Aorta (tissue), 5 donors: ENCODE data around the gene RXFP3. TPM values are rescaled to one million over a fixed set of nuclear protein-coding genes. Genes with fewer than 3 reads are reported as not detected.
"Not testable (repeated sequence)": the region's sequence is repeated elsewhere in the genome, so short reads cannot be mapped to it uniquely, and the experiment has no call there.

Experiments used
- ATAC-seq: fragments of 200-7000 bp; cut with Tn5 transposase; one replicate; pipeline ENCODE4 v1.9.1; 2022; ENCODE audit warnings: moderate library complexity; ENCODE audit not compliant: low FRiP score
- DNase-seq, 2 donors: peaks; one replicate each; pipeline ENCODE4 v3.0.0-alpha.2; 2020
- H3K27ac ChIP-seq, 2 donors: one replicate each; pipeline ENCODE4 v1.5.1; 2013; ENCODE audit warnings: low read length in 2 of 2, mild to moderate bottlenecking in 2 of 2, moderate library complexity in 2 of 2, control low read depth in 1 of 2, inconsistent platforms in 1 of 2, low read depth in 1 of 2
- H3K27me3 ChIP-seq, 2 donors: one replicate each; pipeline ENCODE4 v1.6.1; 2013; ENCODE audit warnings: control low read depth in 1 of 2, low read length in 1 of 2, mild to moderate bottlenecking in 1 of 2, moderate library complexity in 1 of 2; ENCODE audit not compliant: insufficient read depth in 2 of 2, control insufficient read depth in 1 of 2
- H3K36me3 ChIP-seq, 2 donors: one replicate each; pipeline ENCODE4 v1.6.1; 2013; ENCODE audit warnings: control low read depth in 1 of 2, low read length in 1 of 2, mild to moderate bottlenecking in 1 of 2; ENCODE audit not compliant: insufficient read depth in 2 of 2, control insufficient read depth in 1 of 2
- H3K4me1 ChIP-seq, 2 donors: one replicate each; pipeline ENCODE4 v1.6.1; 2013; ENCODE audit warnings: low read length in 2 of 2, control low read depth in 1 of 2, mild to moderate bottlenecking in 1 of 2, moderate library complexity in 1 of 2; ENCODE audit not compliant: insufficient read depth in 2 of 2, control insufficient read depth in 1 of 2
- H3K4me3 ChIP-seq, 2 donors: one replicate each; pipeline ENCODE4 v1.5.1; 2013; ENCODE audit warnings: low read length in 2 of 2, control low read depth in 1 of 2, mild to moderate bottlenecking in 1 of 2
- H3K9me3 ChIP-seq: one replicate; pipeline ENCODE4 v1.6.1; 2013; ENCODE audit warnings: mild to moderate bottlenecking, low read length; ENCODE audit not compliant: control insufficient read depth
- WGBS, 2 donors: extraction: QIAGEN DNeasy Blood & Tissue Kit; methylation state at CpG; one replicate each; pipeline ENCODE4 v1.1.7; 2013; 5-methylcytosine and 5-hydroxymethylcytosine counted together
- intact Hi-C, 2 donors: fragments of 100-400 bp; cut with DNase I; formaldehyde crosslinking; loops; one replicate each; pipeline versions ENCODE4 v1.14.2 to v1.15.0; 2022
- polyA plus RNA-seq, 2 donors: library from polyadenylated mRNA; stranded (reverse); fragments of 200-250 nt; gene quantifications; one replicate each; pipeline ENCODE4 v1.2.3, GENCODE V29; 2013
- total RNA-seq, 2 donors: library from RNA; stranded (reverse); fragmentation: NEBNext Ultra II Directional; extraction: Animal tissue kit (Norgen Biotek cat#: 25700); gene quantifications; one replicate each; pipeline ENCODE4 v1.2.1, GENCODE V29; 2021
- donor health status: healthy with polysubstance abuse.
- donor health status: Bipolar disorder and iron deficiency.
- donor health status: DM: no; HTN: no; CAD: no.
- donor health status: DM: no; HTN: no; CAD: no.
- donor health status: DM: yes; HTN: yes; CAD: no.

The RXFP3 gene
- total and polyA plus RNA-seq, 4 donors: not detected

DNA sequence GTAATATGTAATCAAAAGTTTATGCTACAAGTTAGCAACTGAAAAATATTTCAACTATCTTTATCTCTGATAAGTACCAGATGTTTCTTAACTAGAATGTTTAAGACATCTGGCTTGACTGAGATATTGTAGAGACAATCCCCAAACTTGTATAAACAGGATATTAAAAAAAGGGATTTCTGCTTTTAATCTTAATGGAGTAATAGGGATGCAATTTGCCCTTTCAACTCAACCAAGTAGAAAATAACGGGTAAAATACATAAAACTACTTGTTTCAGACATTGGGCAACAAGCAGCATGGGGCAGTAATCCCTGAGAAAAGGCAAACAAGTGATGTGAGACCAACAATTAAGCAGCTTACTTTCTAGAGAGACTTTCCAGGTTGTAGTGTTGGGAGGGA lies 35.0 kb upstream of the RXFP3 start:
- no peak overlapping the region for H3K27ac ChIP-seq
- DNase-seq (no peak), ATAC-seq (no peak)
- H3K4me3 ChIP-seq: no peak overlapping the region
- intact Hi-C loops: no loop called here
- no peaks in the 10 kb centered on the region for H3K4me1 ChIP-seq
- 76 to 83% methylated on average over 1 of the region's 1 CpG for WGBS, 2 donors
- H3K36me3 ChIP-seq: no peaks in the 10 kb centered on the region
- no peaks in the 10 kb centered on the region for H3K27me3 ChIP-seq
- H3K9me3 ChIP-seq: no peaks in the 10 kb centered on the region

DNA sequence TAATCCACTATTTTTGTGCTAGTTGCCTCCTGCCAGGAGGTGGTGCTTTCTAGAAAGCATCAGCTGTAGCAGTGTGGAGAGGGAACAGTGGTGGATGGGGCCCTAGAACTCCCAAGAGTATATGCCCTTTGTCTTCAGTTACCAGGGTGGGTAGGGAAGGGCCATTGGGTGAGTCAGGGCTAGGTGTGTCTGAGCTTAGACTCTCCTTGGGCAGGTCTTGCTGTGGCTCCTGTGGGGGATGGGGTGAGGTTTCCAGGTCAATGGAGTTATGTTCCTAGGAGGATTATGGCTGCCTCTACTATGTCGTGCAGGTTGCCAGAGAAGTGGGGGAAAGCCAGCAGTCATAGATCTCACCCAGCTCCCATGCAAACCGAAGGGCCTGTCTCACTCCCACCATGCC lies 33.1 kb upstream of the RXFP3 start:
- no peaks in the 10 kb centered on the region for H3K4me1 ChIP-seq
- no peak for DNase-seq
- H3K27ac ChIP-seq: no peak overlapping the region
- WGBS, 2 donors: 92% methylated on average over 2 of the region's 2 CpGs
- no peak for ATAC-seq
- H3K4me3 ChIP-seq: no peak overlapping the region
- no peaks in the 10 kb centered on the region for H3K9me3 ChIP-seq
- intact Hi-C loops: no loop called here
- H3K27me3 ChIP-seq: no peaks in the 10 kb centered on the region
- H3K36me3 ChIP-seq: no peaks in the 10 kb centered on the region

DNA sequence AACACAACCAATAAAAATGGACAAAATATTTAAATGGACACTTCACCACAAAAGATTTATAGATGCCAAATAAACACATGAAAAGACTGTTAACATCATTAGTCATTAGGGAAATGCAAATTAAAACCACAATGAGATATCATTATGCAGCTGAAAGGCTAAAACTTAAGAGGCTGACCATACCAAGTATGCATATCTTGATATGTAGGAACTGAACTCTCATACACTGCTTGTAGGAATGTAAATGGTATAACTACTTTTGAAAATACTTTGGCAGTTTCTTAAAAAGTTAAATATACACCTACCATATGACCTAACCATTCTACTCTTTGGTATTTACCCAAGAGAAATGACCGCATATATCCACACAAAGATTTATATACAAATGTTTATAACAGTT lies 30.8 kb upstream of the RXFP3 start:
- no peaks in the 10 kb centered on the region for H3K4me1 ChIP-seq
- no peak overlapping the region for H3K4me3 ChIP-seq
- H3K27me3 ChIP-seq: no peaks in the 10 kb centered on the region
- peaks cover 3% of the 10 kb centered on the region for H3K9me3 ChIP-seq
- no peaks in the 10 kb centered on the region for H3K36me3 ChIP-seq
- intact Hi-C loops: no loop called here
- ATAC-seq (no peak), DNase-seq (no peak)
- 86 to 96% methylated on average over 1 of the region's 1 CpG for WGBS, 2 donors
- no peak overlapping the region for H3K27ac ChIP-seq

DNA sequence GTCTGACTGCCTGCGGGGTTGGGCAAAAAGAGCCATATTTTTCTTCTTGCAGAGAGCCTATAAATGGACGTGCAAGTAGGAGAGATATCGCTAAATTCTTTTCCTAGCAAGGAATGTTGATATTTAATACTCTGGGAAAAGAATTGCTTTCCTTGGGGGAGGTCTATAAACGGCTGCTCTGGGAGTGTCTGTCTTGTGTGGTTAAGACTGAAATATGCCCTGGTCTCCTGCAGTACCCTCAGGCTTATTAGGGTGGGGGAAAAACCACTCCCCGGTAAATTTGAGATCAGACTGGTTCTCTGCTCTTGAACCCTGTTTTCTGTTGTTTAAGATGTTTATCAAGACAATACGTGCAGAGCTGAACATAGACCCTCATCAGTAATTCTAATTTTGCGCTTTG lies 29.9 kb upstream of the RXFP3 start:
- H3K9me3 ChIP-seq, ATAC-seq, H3K36me3 ChIP-seq, H3K27ac ChIP-seq, H3K4me1 ChIP-seq, H3K4me3 ChIP-seq, H3K27me3 ChIP-seq, intact Hi-C loops, DNase-seq: not testable (repeated sequence)
- WGBS, 2 donors: 70 to 73% methylated on average over 7 of the region's 7 CpGs

DNA sequence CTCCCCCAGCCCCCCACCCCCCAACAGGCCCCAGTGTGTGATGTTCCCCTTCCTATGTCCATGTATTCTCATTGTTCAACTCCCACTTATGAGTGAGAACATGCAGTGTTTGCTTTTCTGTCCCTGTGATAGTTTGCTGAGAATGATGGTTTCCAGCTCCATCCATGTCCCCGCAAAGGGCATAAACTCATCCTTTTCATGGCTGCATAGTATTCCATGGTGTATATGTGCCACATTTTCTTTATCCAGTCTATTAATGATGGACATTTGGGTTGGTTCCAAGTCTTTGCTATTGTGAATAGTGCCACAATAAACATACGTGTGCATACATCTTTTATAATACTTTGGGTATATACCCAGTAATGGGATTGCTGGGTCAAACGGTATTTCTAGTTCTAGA lies 21.3 kb upstream of the RXFP3 start:
- not testable (repeated sequence) for H3K27ac ChIP-seq

DNA sequence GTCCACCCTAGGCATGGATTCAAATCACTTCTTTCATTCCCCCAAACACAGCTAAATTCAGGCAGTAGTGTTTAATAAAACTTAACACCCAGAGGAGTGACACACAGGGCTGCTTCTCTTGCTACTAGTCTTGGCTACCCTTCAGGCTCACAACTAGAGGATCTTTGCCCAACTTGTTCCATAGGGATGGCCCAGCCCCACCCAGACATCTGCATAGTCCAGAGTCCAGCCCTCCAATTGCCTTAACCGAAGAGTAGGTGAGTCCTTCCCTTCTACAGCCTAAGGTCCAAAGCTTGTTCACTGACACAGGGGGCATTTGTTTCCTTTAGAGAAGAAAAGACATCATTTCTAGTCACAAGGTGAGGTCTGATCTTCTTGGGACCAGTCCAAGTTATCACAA lies 15.2 kb upstream of the RXFP3 start:
- no peaks in the 10 kb centered on the region for H3K36me3 ChIP-seq
- intact Hi-C loops: no loop called here
- no peaks in the 10 kb centered on the region for H3K27me3 ChIP-seq
- no peak overlapping the region for H3K27ac ChIP-seq
- H3K4me1 ChIP-seq: no peaks in the 10 kb centered on the region
- no peaks in the 10 kb centered on the region for H3K9me3 ChIP-seq
- 92% methylated on average over 1 of the region's 1 CpG for WGBS, 2 donors
- H3K4me3 ChIP-seq: no peak overlapping the region
- ATAC-seq (no peak), DNase-seq (no peak)

More for the DNA sequence above, 21.3 kb upstream of the RXFP3 start:
- intact Hi-C loops, H3K36me3 ChIP-seq, ATAC-seq, H3K4me3 ChIP-seq, H3K27me3 ChIP-seq, H3K4me1 ChIP-seq, H3K9me3 ChIP-seq, DNase-seq: not testable (repeated sequence)
- WGBS, 2 donors: 95 to 99% methylated on average over 3 of the region's 3 CpGs

DNA sequence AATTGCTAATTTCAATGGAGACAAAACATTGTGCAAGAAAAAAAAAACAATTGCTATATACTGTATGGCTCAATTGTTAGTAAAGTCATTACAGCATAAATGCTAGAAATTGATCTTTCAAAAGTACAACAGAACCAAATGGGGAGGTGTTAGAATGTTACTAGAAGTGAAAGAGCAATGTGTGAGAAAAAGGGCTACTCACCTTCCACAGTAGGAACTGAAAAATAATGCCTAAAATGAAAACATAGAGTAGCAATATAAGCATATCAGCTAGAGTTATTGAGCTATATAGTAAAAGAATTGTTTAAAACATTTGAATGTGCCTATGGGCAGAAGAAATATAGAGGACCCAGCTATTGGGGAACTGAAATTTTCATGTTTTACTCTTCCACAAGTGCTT lies 10.9 kb upstream of the RXFP3 start:
- no peak overlapping the region for H3K27ac ChIP-seq
- no peak overlapping the region for H3K4me3 ChIP-seq
- H3K9me3 ChIP-seq: no peaks in the 10 kb centered on the region
- H3K4me1 ChIP-seq: no peaks in the 10 kb centered on the region
- DNase-seq: no peak
- H3K36me3 ChIP-seq: no peaks in the 10 kb centered on the region
- intact Hi-C loops: no loop called here
- no peaks in the 10 kb centered on the region for H3K27me3 ChIP-seq
- no peak for ATAC-seq

DNA sequence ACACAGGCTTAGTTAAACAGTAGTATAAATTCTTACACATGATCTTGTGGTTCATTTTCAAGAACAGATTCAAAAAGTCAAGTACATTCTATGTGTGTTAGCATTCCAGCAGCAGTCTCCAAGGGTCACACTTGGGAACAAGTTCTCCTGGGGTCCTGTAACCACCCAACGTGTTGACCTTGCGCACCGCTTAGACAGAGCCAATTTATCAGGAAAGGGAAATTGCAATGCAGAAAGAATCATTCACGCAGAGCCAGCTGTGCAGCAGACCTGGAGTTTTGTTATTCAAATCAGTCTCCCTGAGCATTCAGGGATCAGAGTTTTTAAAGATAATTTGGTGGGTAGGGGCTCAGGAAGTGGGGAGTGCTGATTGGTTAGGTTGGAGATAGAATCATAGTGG lies 8.5 kb upstream of the RXFP3 start:
- DNase-seq (no peak), ATAC-seq (no peak)
- Histone ChIP-seq H3K27me3 (no peaks in the 10 kb centered on the region), H3K36me3 (no peaks in the 10 kb centered on the region), H3K27ac (no peak overlapping the region), H3K4me3 (no peak overlapping the region), H3K9me3 (no peaks in the 10 kb centered on the region), H3K4me1 (no peaks in the 10 kb centered on the region)
- WGBS, 2 donors: 53 to 55% methylated on average over 4 of the region's 4 CpGs
- intact Hi-C loops: no loop called here

DNA sequence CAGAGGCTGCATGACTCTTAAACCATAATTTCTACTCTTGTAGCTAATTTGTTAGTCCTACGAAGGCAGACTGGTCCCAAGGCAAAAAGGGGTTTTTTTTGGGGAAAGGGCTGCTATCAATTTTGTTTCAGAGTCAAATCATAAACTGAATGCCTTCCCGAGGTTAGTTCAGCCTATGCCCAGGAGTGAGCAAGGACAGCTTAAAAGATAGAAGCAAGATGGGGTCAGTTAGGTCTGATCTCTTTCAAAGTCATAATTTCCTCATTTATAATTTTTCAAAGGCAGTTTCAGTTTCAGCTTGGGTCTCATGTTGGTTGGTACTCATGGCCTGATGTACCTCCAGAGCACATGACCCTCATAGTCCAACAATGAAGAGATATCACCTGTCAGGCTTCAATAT lies 7.9 kb upstream of the RXFP3 start:
- Histone ChIP-seq H3K9me3 (no peaks in the 10 kb centered on the region), H3K4me1 (no peaks in the 10 kb centered on the region), H3K36me3 (no peaks in the 10 kb centered on the region), H3K27ac (no peak overlapping the region), H3K4me3 (no peak overlapping the region), H3K27me3 (no peaks in the 10 kb centered on the region)
- ATAC-seq (no peak), DNase-seq (no peak)
- intact Hi-C loops: no loop called here
- 80 to 87% methylated on average over 2 of the region's 2 CpGs for WGBS, 2 donors
